ENCODE measurements around the gene DROSHA.

DNA sequence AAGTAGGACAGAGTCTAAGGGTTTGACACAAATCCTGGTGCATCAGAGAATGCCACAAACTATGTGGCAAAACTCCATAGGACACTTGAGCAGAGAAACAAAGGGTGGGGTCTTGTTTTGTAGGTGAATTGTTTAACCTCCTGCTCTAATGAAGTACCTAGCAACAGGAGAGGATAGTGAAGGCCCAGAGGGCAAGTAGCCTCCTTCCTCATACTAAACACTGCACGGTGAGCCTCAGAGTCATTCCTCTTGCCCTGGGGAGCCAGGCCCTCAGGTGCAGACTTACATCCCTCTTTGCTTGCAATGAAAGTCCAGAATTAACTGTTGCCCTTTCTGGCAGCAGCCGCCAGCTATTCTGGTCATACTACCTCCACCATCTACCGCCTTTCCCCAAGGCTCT, 166.1 kb downstream of the DROSHA start:
- TF ChIP-seq KDM5A (IDR thresholded peaks at IDR 0.05): no peak
- no peak for TF ChIP-seq POLR2A (IDR thresholded peaks at IDR 0.05; ENCODE audit: low read length)
- TF ChIP-seq CTCF (IDR thresholded peaks at IDR 0.05): no peak

All from A549 (cell line).